HCT116 (cell line): Measurements from ENCODE around the gene PGBD5. TPM values are rescaled to one million over a fixed set of nuclear protein-coding genes. Genes with fewer than 3 reads are reported as not detected.

Source experiments
- ATAC-seq: fragments of 200-7000 bp; cut with Tn5 transposase; 2 replicates; pipeline ENCODE4 v1.9.1; 2020; ENCODE audit warnings: mild to moderate bottlenecking, moderate library complexity
- BruUV-seq: library from RNA; stranded (reverse); fragments of 400-500 nt; replicated peaks from 2 replicates; lab custom pipeline; 2021; lab: Mats Ljungman, UMichigan
- CTCF ChIA-PET: fragments of 300-600 bp; sonication (Branson Sonifier 250); formaldehyde crosslinking; loops from one replicate; lab custom pipeline; 2021; ENCODE audit warnings: antibody characterized with exemption; lab: Charles Lee
- POLR2A ChIA-PET: fragments of 300-600, 350-600 bp; sonication (Branson Sonifier 250); formaldehyde crosslinking; loops from one replicate; lab custom pipeline; 2021; ENCODE audit warnings: antibody characterized with exemption; lab: Charles Lee
- RAD21 ChIA-PET, 2 experiments: fragments of 300-600 bp; sonication (Branson Sonifier 250); formaldehyde crosslinking; loops; one replicate each; lab custom pipeline; 2023; ENCODE audit warnings: low total read pairs in 2 of 2; ENCODE audit not compliant: uncharacterized antibody in 2 of 2, unreplicated experiment in 2 of 2, low non-redundant PET in 1 of 2; lab: Charles Lee
- DNase-seq: peaks from one replicate; pipeline ENCODE4 v3.0.0-alpha.2; 2010; ENCODE audit warnings: low read depth, low spot score
- H2AFZ ChIP-seq: fragments of 200-600 bp; shearing (Covaris generic), sonication (generic); 2 replicates; pipeline ENCODE4 v1.6.1; 2017; ENCODE audit warnings: low read depth, mixed run types, mixed read lengths, antibody characterized with exemption, low read length; ENCODE audit not compliant: poor library complexity, severe bottlenecking
- H3K27ac ChIP-seq: 2 replicates; pipeline ENCODE4 v1.5.1; 2012; ENCODE audit warnings: low read depth, low read length
- H3K27me3 ChIP-seq: fragments of 200-600 bp; sonication (generic); 2 replicates; pipeline ENCODE4 v1.6.1; 2016; ENCODE audit warnings: mixed run types, low read length, mixed read lengths; ENCODE audit not compliant: insufficient read depth
- H3K36me3 ChIP-seq, 2 experiments: fragments of 200-500 bp in 1 of 2; fragments of 200-600 bp in 1 of 2; sonication (Bioruptor generic) in 1 of 2; sonication (generic) in 1 of 2; 2 replicates each; pipeline versions ENCODE4 v1.5.1 to v1.6.1; 2014 to 2016; ENCODE audit warnings: low read length in 2 of 2, inconsistent platforms in 1 of 2, mixed read lengths in 1 of 2, mixed run types in 1 of 2; ENCODE audit not compliant: insufficient read depth in 2 of 2, control insufficient read depth in 1 of 2
- H3K4me1 ChIP-seq, 2 experiments: fragments of 200-600 bp in 1 of 2; sonication (generic) in 1 of 2; 2 replicates each; pipeline versions ENCODE4 v1.5.1 to v1.6.1; 2012 to 2017; ENCODE audit warnings: low read length in 2 of 2, inconsistent platforms in 1 of 2, mild to moderate bottlenecking in 1 of 2, mixed read lengths in 1 of 2, mixed run types in 1 of 2, moderate library complexity in 1 of 2; ENCODE audit not compliant: insufficient read depth in 2 of 2, control insufficient read depth in 1 of 2
- H3K4me2 ChIP-seq: fragments of 200-600 bp; sonication (generic); 2 replicates; pipeline ENCODE4 v1.6.1; 2017; ENCODE audit warnings: mixed run types, low read length, mixed read lengths
- H3K4me3 ChIP-seq, 2 experiments: fragments of 200-600 bp in 1 of 2; sonication (generic) in 1 of 2; replicated peaks in 1 of 2; 2 replicates each; pipeline ENCODE4 v1.5.1; 2011 to 2016; ENCODE audit warnings: low read length in 2 of 2, control low read depth in 1 of 2, low read depth in 1 of 2, mild to moderate bottlenecking in 1 of 2, mixed read lengths in 1 of 2, mixed run types in 1 of 2
- H3K79me2 ChIP-seq: fragments of 200-600 bp; sonication (generic); 2 replicates; pipeline ENCODE4 v1.6.1; 2017; ENCODE audit warnings: mild to moderate bottlenecking, mixed run types, low read length, moderate library complexity, mixed read lengths; ENCODE audit not compliant: insufficient read depth
- H3K9ac ChIP-seq: fragments of 200-600 bp; sonication (generic); 2 replicates; pipeline ENCODE4 v1.6.1; 2016; ENCODE audit warnings: low read length, mixed read lengths
- H3K9me2 ChIP-seq: fragments of 200-600 bp; sonication (generic), shearing (Covaris generic); 2 replicates; pipeline ENCODE4 v1.6.1; 2017; ENCODE audit warnings: mixed run types, mild to moderate bottlenecking, moderate library complexity; ENCODE audit not compliant: insufficient read depth
- H3K9me3 ChIP-seq, 2 experiments: fragments of 200-500 bp in 1 of 2; fragments of 200-600 bp in 1 of 2; sonication (Bioruptor generic) in 1 of 2; sonication (generic) in 1 of 2; 2 replicates each; pipeline ENCODE4 v1.6.1; 2014 to 2017; ENCODE audit warnings: low read length in 2 of 2, mixed read lengths in 2 of 2, inconsistent platforms in 1 of 2, low read depth in 1 of 2, mild to moderate bottlenecking in 1 of 2, mixed run types in 1 of 2, moderate library complexity in 1 of 2; ENCODE audit not compliant: control insufficient read depth in 1 of 2, insufficient read depth in 1 of 2
- H4K20me1 ChIP-seq: fragments of 200-600 bp; sonication (generic), shearing (Covaris generic); 2 replicates; pipeline ENCODE4 v1.6.1; 2017; ENCODE audit warnings: mixed run types, mild to moderate bottlenecking, moderate library complexity; ENCODE audit not compliant: insufficient read depth
- CTCF ChIP-seq, 3 experiments: fragments of 200-600 bp in 1 of 3; sonication (generic) in 1 of 3; IDR thresholded peaks in 2 of 3; conservative IDR thresholded peaks in 1 of 3; 2 replicates each; pipeline ENCODE4 v1.5.1; 2012 to 2017; ENCODE audit warnings: low read depth in 2 of 3, low read length in 2 of 3, antibody characterized with exemption in 1 of 3, borderline replicate concordance in 1 of 3, control low read depth in 1 of 3, mild to moderate bottlenecking in 1 of 3, mixed read lengths in 1 of 3, mixed run types in 1 of 3, moderate library complexity in 1 of 3; ENCODE audit not compliant: insufficient read depth in 1 of 3
- EGR1 ChIP-seq: IDR thresholded peaks from 2 replicates; pipeline ENCODE4 v1.6.1; 2012; ENCODE audit warnings: low read depth
- EZH2phosphoT487 ChIP-seq: fragments of 200-600 bp; IDR thresholded peaks from 2 replicates; pipeline ENCODE4 v1.6.1; 2018; ENCODE audit warnings: antibody characterized with exemption, borderline replicate concordance
- JUND ChIP-seq: IDR thresholded peaks from 2 replicates; pipeline ENCODE4 v1.6.1; 2012
- RAD21 ChIP-seq: IDR thresholded peaks from 2 replicates; pipeline ENCODE4 v1.6.1; 2012; ENCODE audit warnings: low read depth, mild to moderate bottlenecking
- REST ChIP-seq: IDR thresholded peaks from 2 replicates; pipeline ENCODE4 v1.6.1; 2012; ENCODE audit warnings: low read depth
- YY1 ChIP-seq: IDR thresholded peaks from 2 replicates; pipeline ENCODE4 v1.6.1; 2011; ENCODE audit warnings: low read length, low read depth, moderate library complexity, mild to moderate bottlenecking; ENCODE audit not compliant: insufficient replicate concordance; ENCODE audit errors: extremely low read depth
- ZBTB33 ChIP-seq: IDR thresholded peaks from 2 replicates; pipeline ENCODE4 v1.6.1; 2011; ENCODE audit warnings: mild to moderate bottlenecking, low read length, moderate library complexity; ENCODE audit not compliant: insufficient replicate concordance; ENCODE audit errors: extremely low read depth
- ZFX ChIP-seq: fragments of 450-650 bp; IDR thresholded peaks from 2 replicates; pipeline ENCODE4 v1.6.1; 2017
- intact Hi-C: fragments of 100-400 bp; cut with micrococcal nuclease; formaldehyde crosslinking; loops from 2 replicates; pipeline ENCODE4 v1.10.0; 2022
- total RNA-seq: library from RNA; stranded (reverse); gene quantifications from one replicate; pipeline ENCODE4 v1.2.1, GENCODE V29; 2021; ENCODE audit not compliant: unreplicated experiment

PGBD5 gene
- total RNA-seq, 1 experiment from 2014 or later = 0.27 TPM

- H3K27ac ChIP-seq = no peak overlapping the region
- peaks cover 48% of the 10 kb centered on the region for H3K27me3 ChIP-seq
- no peak overlapping the region for H2AFZ ChIP-seq
- CTCF ChIA-PET = no interaction called here
- no TSS peak for BruUV-seq
- H3K36me3 ChIP-seq = no peaks in the 10 kb centered on the region
- POLR2A ChIA-PET = no interaction called here
- no peaks in the 10 kb centered on the region for H3K9me2 ChIP-seq
- intact Hi-C loops = no loop called here
- H3K79me2 ChIP-seq = no peaks in the 10 kb centered on the region
- no peak for ATAC-seq
- DNase-seq = no peak
- no peak overlapping the region for H3K4me3 ChIP-seq
- H3K4me1 ChIP-seq = no peaks in the 10 kb centered on the region
- RAD21 ChIA-PET = no interaction called here
- H3K4me2 ChIP-seq = no peak overlapping the region
- no peak overlapping the region for H3K9ac ChIP-seq
- H3K9me3 ChIP-seq = no peaks in the 10 kb centered on the region
- TF ChIP-seq JUND = no peak
- no peaks in the 10 kb centered on the region for H4K20me1 ChIP-seq
Measured at GRCh38 chr1:230463326-230463725, 37.2 kb upstream of the PGBD5 start.

GRCh38 chr1:230459465-230459864, 33.3 kb upstream of the PGBD5 start:
- BruUV-seq = no TSS peak
- ChIA-PET RAD21 (no interaction called here), POLR2A (no interaction called here), CTCF (no interaction called here)
- ATAC-seq (no peak), DNase-seq (no peak)
- Histone ChIP-seq H3K27ac (no peak overlapping the region), H4K20me1 (no peaks in the 10 kb centered on the region), H3K4me3 (no peak overlapping the region), H3K36me3 (no peaks in the 10 kb centered on the region), H3K4me1 (no peaks in the 10 kb centered on the region), H3K79me2 (no peaks in the 10 kb centered on the region), H2AFZ (no peak overlapping the region), H3K4me2 (no peak overlapping the region), H3K9me2 (no peaks in the 10 kb centered on the region), H3K9me3 (no peaks in the 10 kb centered on the region), H3K27me3 (peaks cover 43% of the 10 kb centered on the region), H3K9ac (no peak overlapping the region)
- TF ChIP-seq RAD21 (no peak), REST (no peak), ZBTB33 (no peak), EGR1 (no peak), EZH2phosphoT487 (no peak), CTCF (IDR thresholded peaks at IDR 0.05 in 2 of 3, conservative IDR thresholded peaks at IDR 0.05 in 1 of 3; ENCODE audit: borderline replicate concordance in 1 of 3, insufficient read depth in 1 of 3, low read depth in 2 of 3, low read length in 2 of 3) (no peak), ZFX (no peak), YY1 (no peak)
- intact Hi-C loops = no loop called here
